ENCODE data around the gene PCNX1.
A peak's percentile ranks its signal among the peaks of the same experiment; 100 is the strongest.

The PCNX1 gene

GRCh38 chr14:71135496-71135895 is 228.2 kb downstream of the PCNX1 start:
- DNase-seq (ENCODE audit: low spot score) = no peak
- TF ChIP-seq CTCF (IDR thresholded peaks at IDR 0.05; ENCODE audit: extremely low read depth, insufficient read depth, missing control alignments) = no peak
- in situ Hi-C loops (cut with MboI; ENCODE audit: low pct_unique_long_range_greater_than_20kb, low sequenced_read_pairs, unreplicated experiment) = loop anchor here (10.0 kb wide), 1 partner anchor 619 kb away; no protein-coding TSS in a partner anchor

GRCh38 chr14:71135911-71136310 is 228.7 kb downstream of the PCNX1 start:
- no peak for TF ChIP-seq CTCF (IDR thresholded peaks at IDR 0.05; ENCODE audit: extremely low read depth, insufficient read depth, missing control alignments)
- in situ Hi-C loops (cut with MboI; ENCODE audit: low pct_unique_long_range_greater_than_20kb, low sequenced_read_pairs, unreplicated experiment) = loop anchor here (10.0 kb wide), 1 partner anchor 619 kb away; no protein-coding TSS in a partner anchor
- no peak for DNase-seq (ENCODE audit: low spot score)

DNA sequence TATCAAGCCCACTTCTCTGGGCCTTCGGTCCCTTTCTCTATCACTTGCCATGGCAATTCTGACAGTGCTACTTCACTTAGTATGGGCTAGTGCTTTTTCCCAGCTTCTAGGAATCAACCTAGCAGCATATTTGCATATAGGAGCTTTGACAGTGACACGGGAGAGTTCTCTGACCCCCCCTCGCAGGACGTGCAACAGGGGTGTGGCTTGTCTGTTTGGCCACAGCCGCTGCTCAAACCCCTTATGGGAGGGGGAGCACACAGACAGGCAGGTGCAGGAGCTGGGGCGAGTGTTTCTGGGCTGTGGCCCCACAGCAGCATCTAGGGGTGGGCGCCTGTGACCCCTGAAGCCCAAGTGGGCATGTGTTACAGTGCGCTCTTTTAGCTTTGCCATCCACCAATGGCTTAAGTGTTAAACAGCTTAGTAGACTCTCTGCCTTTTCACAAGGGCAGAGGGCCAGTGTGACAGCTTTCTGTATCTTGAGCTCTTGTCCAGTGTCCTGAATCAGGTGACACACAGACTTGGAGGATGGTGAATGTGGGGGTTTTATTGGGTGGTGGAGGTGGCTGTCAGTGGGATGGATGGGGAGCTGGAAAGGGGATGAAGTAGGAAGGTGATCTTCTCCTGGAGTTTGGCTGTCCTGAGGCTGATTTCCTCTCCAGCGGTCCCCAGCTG is 229.3 kb downstream of the PCNX1 start:
- no peak for DNase-seq (ENCODE audit: low spot score)
- no peak for TF ChIP-seq CTCF (IDR thresholded peaks at IDR 0.05; ENCODE audit: extremely low read depth, insufficient read depth, missing control alignments)
- in situ Hi-C loops (cut with MboI; ENCODE audit: low pct_unique_long_range_greater_than_20kb, low sequenced_read_pairs, unreplicated experiment) = loop anchor here (10.0 kb wide), 1 partner anchor 618 kb away; no protein-coding TSS in a partner anchor

GRCh38 chr14:71137536-71138447 is 230.5 kb downstream of the PCNX1 start:
- in situ Hi-C loops (cut with MboI; ENCODE audit: low pct_unique_long_range_greater_than_20kb, low sequenced_read_pairs, unreplicated experiment) = loop anchor here (10.0 kb wide), 1 partner anchor 617 kb away; no protein-coding TSS in a partner anchor
- TF ChIP-seq CTCF (IDR thresholded peaks at IDR 0.05; ENCODE audit: extremely low read depth, insufficient read depth, missing control alignments) = no peak
- DNase-seq (ENCODE audit: low spot score) = no peak

DNA sequence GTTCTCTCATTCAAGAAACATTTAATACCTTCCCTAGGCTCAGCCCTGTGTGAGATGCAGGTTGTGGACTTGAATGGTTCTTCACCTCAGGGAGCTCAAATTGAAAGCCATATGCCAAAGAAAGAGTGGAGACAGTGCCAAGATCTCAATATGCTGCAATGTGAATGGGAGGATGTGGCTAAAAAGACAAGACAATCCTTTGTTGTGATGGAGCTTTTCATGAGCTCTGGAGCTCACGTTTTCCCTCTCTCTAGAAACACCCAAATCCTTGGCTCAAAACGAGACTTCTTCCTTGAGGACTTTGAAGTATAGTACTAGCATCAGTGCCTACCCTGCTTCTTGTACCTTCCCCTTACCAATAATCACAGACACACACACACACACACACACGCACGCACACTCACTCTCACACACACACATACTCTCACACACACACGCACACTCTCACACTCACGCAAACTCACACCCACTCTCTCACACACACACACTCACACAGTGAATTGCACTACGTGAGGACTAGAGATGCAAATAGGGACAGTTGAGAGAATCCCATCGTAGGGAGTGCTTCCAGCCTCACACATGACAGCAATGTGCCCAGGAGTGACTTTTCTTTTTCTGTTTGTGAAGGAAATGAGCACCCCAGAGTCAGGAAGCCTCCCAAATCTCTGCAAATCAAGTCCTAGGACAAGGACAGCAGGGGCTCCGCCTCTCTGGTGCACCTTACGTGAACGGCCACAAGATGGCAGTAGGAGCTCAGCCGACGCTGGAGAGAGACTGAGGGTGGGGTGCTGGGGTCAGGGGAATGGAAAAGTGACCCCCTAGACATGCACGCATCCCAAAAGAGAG is 231.4 kb downstream of the PCNX1 start:
- in situ Hi-C loops (cut with MboI; ENCODE audit: low pct_unique_long_range_greater_than_20kb, low sequenced_read_pairs, unreplicated experiment) = loop anchor here (10.0 kb wide), 1 partner anchor 616 kb away; no protein-coding TSS in a partner anchor
- DNase-seq (ENCODE audit: low spot score) = peak; percentile 72
- peak; percentile 93 for TF ChIP-seq CTCF (IDR thresholded peaks at IDR 0.05; ENCODE audit: extremely low read depth, insufficient read depth, missing control alignments)

Measured in GM13977 (cell line).